Kidney epithelial cell (primary cell): Measurements from ENCODE around the gene DYNC2H1. TPM values are rescaled to one million over a fixed set of nuclear protein-coding genes. Genes with fewer than 3 reads are reported as not detected.

Source experiments
- DNase-seq: peaks from one replicate; pipeline ENCODE4 v3.0.0-alpha.2; 2010; ENCODE audit warnings: low read depth
- H3K27me3 ChIP-seq: 2 replicates; pipeline ENCODE4 v1.6.0; 2011; ENCODE audit warnings: low read length; ENCODE audit not compliant: control insufficient read depth, insufficient read depth
- H3K36me3 ChIP-seq: 2 replicates; pipeline ENCODE4 v1.5.1; 2011; ENCODE audit warnings: low read length; ENCODE audit not compliant: control insufficient read depth, insufficient read depth
- H3K4me3 ChIP-seq: 2 replicates; pipeline ENCODE4 v1.5.1; 2011; ENCODE audit warnings: low read depth, mild to moderate bottlenecking, control low read depth, low read length
- total RNA-seq: library from RNA; depleted of rRNA; stranded (reverse); fragments of >200 nt; gene quantifications from 2 replicates; pipeline ENCODE4 v1.2.3, GENCODE V29; 2015
- TF ChIP-seq, protein P1 (sequence below): IDR thresholded peaks from 2 replicates; pipeline ENCODE4 v1.5.1; 2011; ENCODE audit warnings: mild to moderate bottlenecking, moderate library complexity, low read length, control low read depth, inconsistent platforms; ENCODE audit not compliant: insufficient read depth, poor library complexity, severe bottlenecking

Gene DYNC2H1
- total RNA-seq, 1 donor from 2014 or later, result 10.5 TPM

DNA sequence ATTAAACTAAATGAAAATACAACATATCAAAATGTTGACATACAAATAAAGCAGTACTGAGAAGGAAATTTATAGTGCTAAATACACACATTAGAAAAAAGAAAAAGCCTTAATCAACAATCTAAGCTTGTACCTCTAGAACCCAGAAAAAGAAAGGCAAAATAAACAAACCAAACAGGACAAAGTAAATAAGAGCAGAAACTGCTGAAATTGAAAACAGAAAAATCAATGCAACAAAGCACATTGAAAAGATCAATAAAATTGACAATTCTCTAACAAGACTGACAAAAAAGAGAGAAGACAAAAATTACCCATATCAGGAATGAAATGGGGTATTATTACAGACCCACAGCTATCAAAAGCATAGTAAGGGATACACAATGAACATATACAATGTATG lies 38.2 kb upstream of the DYNC2H1 start:
- DNase-seq, result no peak
- no peaks in the 10 kb centered on the region for H3K27me3 ChIP-seq
- TF ChIP-seq, protein P1, sequence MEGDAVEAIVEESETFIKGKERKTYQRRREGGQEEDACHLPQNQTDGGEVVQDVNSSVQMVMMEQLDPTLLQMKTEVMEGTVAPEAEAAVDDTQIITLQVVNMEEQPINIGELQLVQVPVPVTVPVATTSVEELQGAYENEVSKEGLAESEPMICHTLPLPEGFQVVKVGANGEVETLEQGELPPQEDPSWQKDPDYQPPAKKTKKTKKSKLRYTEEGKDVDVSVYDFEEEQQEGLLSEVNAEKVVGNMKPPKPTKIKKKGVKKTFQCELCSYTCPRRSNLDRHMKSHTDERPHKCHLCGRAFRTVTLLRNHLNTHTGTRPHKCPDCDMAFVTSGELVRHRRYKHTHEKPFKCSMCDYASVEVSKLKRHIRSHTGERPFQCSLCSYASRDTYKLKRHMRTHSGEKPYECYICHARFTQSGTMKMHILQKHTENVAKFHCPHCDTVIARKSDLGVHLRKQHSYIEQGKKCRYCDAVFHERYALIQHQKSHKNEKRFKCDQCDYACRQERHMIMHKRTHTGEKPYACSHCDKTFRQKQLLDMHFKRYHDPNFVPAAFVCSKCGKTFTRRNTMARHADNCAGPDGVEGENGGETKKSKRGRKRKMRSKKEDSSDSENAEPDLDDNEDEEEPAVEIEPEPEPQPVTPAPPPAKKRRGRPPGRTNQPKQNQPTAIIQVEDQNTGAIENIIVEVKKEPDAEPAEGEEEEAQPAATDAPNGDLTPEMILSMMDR, result no peak

DNA sequence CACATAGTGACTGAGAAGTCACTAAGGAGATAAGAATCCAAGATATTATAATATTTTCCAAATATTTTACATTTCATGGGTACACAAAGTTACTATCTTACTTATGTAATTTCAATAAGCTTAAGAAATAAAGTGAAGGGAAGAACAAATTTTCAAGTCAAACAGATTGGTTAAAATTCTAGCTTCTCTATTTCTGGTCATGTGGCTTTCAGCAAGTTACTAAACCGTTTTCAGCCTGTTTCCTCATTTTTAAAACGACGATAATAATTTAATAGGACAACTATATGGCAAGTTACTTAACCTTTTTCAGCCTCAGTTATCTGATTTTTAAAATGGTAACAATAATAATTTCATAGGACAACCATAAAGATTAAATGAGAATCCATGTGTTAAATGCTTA lies 32.9 kb upstream of the DYNC2H1 start:
- Histone ChIP-seq H3K27me3 (no peaks in the 10 kb centered on the region), H3K4me3 (no peak overlapping the region), H3K36me3 (no peaks in the 10 kb centered on the region)
- TF ChIP-seq, protein P1, result no peak
- DNase-seq, result no peak

More for the DNA sequence above, 38.2 kb upstream of the DYNC2H1 start:
- Histone ChIP-seq H3K36me3 (no peaks in the 10 kb centered on the region), H3K4me3 (no peak overlapping the region)

DNA sequence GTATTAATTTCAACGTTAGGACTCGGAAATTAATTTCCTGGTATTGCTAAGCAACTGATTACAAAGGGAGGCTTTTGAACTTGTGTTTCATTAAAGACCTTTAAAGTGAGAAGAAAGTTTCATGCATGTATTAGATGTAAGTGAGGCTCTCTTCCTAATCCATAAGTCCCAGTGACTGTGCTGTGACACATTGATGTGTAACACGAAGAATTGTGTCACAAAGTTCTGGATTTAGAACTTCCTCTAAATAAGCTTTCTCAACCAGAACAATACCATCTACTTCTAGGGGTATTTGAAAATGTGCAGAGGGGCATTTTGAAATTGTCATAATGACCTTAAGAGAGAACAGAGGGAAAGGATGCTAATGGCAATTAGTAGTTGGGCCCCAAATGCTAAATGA lies 31.7 kb upstream of the DYNC2H1 start:
- TF ChIP-seq, protein P1, result no peak
- H3K27me3 ChIP-seq, result no peaks in the 10 kb centered on the region
- no peaks in the 10 kb centered on the region for H3K36me3 ChIP-seq
- DNase-seq, result no peak
- H3K4me3 ChIP-seq, result no peak overlapping the region

DNA sequence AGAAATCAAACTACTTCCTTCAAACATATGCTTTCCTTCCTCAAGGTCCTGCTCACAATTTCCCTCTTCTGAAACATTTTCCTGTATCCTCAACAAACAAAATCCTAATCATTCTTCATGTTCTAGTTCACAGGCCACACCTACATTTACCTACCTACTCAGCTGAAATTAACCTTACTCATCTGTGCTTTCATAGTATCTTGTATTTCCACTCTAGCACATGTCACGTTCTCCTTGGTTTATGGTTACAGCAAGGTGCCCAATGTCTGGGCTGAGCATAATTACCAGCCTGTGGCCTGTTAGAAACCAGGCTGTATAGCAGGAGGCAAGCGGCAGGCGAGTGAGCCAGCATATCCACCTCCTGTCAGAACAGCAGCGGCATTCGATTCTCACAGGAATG lies 30.5 kb upstream of the DYNC2H1 start:
- H3K27me3 ChIP-seq, result no peaks in the 10 kb centered on the region
- no peak for DNase-seq
- TF ChIP-seq, protein P1, result no peak
- no peaks in the 10 kb centered on the region for H3K36me3 ChIP-seq
- H3K4me3 ChIP-seq, result no peak overlapping the region

DNA sequence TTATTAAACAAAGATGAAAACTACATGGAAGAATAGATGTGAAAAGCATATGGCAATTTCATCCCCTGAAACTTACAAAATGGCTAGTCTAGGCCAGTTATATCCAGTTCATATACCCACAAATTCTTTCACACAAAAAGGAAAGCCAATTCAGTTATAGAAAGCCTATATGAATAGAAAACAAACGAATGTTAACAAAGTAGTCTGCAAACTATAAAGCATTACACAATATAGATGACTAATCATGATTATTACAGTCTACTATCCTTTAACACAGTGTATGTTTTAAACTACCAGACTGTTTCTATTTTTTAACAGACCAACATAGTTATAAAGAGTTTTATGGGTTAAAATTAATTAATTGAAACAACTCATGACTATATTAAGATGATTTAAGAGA lies 29.4 kb upstream of the DYNC2H1 start:
- H3K36me3 ChIP-seq, result no peaks in the 10 kb centered on the region
- TF ChIP-seq, protein P1, result no peak
- no peak for DNase-seq

DNA sequence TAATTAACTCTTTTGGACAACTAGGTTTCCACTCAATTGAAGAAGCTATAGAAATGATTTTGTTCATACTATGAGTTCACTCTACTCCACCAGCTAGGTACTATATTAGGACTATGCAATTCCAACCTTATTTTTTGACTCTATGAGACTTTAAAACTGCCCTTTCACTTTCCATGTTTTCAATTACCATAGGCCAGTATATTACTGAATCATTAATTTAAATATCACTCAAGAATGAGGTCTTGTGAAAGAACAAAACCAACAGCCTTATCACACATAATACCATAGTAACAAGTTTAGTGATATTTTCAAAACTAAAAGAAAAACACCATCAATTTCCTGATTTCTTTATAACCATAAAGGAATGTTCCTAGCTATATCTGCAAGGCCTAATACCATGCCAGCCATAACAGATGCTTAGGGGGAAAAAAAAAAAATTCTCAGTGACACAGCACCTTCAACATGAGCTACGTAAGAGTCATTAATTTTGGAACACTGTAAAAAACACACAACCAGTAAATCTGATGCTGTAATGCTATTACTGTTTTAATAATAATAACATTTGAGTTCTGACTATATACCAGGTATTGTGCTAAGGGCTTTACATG lies 23.4 kb upstream of the DYNC2H1 start:
- H3K36me3 ChIP-seq, result peaks cover 2% of the 10 kb centered on the region
- no peaks in the 10 kb centered on the region for H3K27me3 ChIP-seq
- no peak overlapping the region for H3K4me3 ChIP-seq
- TF ChIP-seq, protein P1, result no peak
- DNase-seq, result no peak

More for the DNA sequence above, 29.4 kb upstream of the DYNC2H1 start:
- Histone ChIP-seq H3K4me3 (no peak overlapping the region), H3K27me3 (no peaks in the 10 kb centered on the region)
